ENCODE data around the gene ZNF23.
"Not testable (repeated sequence)": the region's sequence is repeated elsewhere in the genome, so short reads cannot be mapped to it uniquely, and the experiment has no call there.

ZNF23 gene

GRCh38 chr16:71461686-71462648, at the start of gene ZNF23:
TSS of gene ZNF23 (minus strand) at chr16:71462247. CDS start at chr16:71456796, 5,451 bp downstream.
- DNase-seq (ENCODE audit: low read depth), result peak; percentile 34

- no peak for DNase-seq (ENCODE audit: low read depth)
These were observed 45.0 kb upstream of the ZNF23 start for GRCh38 chr16:71507061-71507460.

DNA sequence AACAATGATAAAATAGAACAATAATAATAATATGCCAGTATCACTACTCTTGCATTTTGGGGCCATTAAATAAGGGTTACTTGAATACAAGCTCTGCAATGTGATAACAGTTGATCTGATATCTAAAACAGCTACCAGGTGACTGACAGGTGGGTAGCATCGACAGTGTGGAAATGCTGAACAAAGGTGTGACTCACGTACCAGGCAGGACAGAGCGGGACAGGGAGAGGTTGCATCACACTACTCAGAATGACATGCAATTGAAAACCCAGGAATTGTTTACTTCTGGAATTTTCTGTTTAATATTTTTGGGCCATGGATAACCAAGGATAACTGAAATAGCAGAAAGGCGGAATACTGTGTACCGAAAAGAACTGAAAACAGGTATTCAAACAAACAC, 42.9 kb upstream of the ZNF23 start:
- DNase-seq (ENCODE audit: low read depth), result no peak

- DNase-seq (ENCODE audit: low read depth), result not testable (repeated sequence)
These were observed 42.0 kb upstream of the ZNF23 start for GRCh38 chr16:71504051-71504450.

- no peak for DNase-seq (ENCODE audit: low read depth)
These were observed 39.5 kb upstream of the ZNF23 start for GRCh38 chr16:71501547-71501946.

GRCh38 chr16:71500964-71501363, 38.9 kb upstream of the ZNF23 start:
- DNase-seq (ENCODE audit: low read depth), result no peak

DNA sequence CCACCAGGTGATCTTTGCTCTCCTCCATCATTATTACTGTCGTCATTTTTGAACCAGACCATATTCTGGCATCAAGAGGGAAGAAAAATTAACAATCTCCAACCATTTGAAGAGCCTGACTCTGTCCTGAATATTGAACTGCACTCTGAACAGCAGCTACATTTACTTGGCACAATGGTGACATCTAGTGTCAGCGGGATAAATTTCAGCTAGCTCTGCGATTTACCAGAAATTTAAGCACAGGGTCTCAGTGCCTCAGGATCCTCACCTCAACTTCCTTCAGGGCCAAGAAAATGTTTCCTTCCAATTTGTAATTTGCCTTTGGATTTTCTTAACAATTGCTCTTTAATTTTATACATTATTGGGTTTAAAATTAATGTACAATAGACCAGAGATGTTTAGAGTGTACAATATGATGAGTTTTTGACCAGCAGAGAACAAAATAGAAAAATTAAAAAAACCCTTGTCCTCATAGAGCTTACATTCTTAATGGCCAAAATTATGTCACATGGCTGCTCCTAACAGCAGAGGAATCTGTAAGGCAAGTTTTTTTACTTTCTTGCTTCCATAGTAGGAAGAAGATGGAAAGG, 37.8 kb upstream of the ZNF23 start:
- peak; percentile 37 for DNase-seq (ENCODE audit: low read depth)

GRCh38 chr16:71498031-71498430, 36.0 kb upstream of the ZNF23 start:
- DNase-seq (ENCODE audit: low read depth), result no peak

- no peak for DNase-seq (ENCODE audit: low read depth)
These were observed 31.2 kb upstream of the ZNF23 start for GRCh38 chr16:71493213-71493612.

DNA sequence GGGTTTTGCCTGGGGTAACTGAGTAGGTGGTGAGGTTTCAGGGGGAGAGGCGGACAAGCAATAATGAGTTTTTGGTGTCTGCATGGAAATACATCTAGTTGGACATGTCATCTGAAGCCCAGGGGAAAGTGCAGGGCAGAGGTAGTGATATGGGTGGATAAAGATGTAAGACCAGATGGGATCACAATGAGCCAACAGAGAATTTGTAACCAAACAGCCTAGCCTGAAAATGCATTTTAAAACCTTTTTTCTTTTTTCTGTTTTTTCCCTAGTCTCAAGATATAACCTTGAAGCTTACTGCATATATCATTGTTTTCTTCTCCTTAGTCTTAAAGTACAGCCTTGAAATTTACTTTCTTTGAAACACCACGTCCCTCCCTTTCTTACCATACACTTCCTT, 30.7 kb upstream of the ZNF23 start:
- no peak for DNase-seq (ENCODE audit: low read depth)

GRCh38 chr16:71491054-71491453, 29.0 kb upstream of the ZNF23 start:
- no peak for DNase-seq (ENCODE audit: low read depth)

DNA sequence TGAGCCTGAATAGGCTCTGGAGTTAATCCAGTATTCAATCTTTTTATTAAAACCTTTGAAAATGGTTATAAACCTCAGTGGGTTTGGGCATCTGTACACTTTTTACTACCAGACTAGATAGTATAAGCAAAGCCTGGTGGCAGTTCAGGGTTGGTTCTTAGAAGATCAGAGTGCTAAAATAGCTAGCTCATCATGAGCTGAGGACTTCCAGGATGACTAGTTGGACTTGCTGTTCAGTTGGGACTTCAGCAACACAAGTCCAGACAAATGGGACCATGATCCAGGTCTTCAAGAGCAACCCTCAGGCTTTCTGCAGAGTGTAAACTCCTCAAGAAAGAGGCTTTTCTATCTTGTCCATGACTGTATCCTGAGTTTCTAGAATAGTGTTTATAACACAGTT, 28.3 kb upstream of the ZNF23 start:
- DNase-seq (ENCODE audit: low read depth), result no peak

- no peak for DNase-seq (ENCODE audit: low read depth)
These were observed 27.1 kb upstream of the ZNF23 start, which contains the start of gene ZNF19 for GRCh38 chr16:71489122-71489521. TSS of gene ZNF19 (minus strand) at chr16:71489324. CDS start at chr16:71482114, 7,210 bp downstream.

- DNase-seq (ENCODE audit: low read depth), result peak; percentile 82
These were observed 22.2 kb upstream of the ZNF23 start for GRCh38 chr16:71484006-71484893.

DNA sequence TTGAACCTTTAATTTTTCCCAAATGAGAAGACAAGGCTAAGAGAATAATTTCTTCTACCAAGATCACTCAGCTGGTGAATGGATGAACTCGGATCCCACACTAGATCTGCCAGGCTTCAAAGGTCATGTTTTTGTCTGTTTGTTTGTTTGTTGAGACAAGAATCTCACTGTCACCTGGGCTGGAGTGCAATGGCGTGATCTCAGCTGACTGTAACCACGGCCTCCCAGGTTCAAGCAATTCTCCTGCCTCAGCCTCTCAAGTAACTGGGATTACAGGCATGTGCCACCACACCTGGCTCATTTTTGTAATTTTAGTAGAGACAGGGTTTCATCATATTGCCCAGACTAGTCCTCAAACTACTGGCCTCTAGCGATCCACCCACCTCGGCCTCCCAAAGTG, 20.5 kb upstream of the ZNF23 start:
- no peak for DNase-seq (ENCODE audit: low read depth)

DNA sequence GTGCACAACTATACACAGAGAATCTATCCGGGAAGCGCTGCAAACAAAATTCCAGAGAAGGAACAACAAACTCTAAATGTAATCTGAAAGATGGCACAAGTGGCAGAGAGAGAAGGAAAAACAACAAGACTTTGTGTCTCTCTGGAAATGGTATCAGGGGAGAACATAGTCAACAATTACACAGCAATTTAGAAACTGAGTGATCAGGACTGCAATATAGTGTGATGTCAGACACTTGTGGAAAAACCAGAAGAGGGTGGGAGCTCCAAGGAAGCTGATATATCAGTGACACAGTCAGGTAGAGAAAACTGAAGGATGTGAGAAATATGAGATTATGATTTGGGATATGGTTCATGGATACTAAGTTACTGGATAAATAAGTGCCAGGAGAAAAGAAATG, 18.9 kb upstream of the ZNF23 start:
- DNase-seq (ENCODE audit: low read depth), result no peak

- no peak for DNase-seq (ENCODE audit: low read depth)
These were observed 17.4 kb upstream of the ZNF23 start for GRCh38 chr16:71479420-71479819.

DNA sequence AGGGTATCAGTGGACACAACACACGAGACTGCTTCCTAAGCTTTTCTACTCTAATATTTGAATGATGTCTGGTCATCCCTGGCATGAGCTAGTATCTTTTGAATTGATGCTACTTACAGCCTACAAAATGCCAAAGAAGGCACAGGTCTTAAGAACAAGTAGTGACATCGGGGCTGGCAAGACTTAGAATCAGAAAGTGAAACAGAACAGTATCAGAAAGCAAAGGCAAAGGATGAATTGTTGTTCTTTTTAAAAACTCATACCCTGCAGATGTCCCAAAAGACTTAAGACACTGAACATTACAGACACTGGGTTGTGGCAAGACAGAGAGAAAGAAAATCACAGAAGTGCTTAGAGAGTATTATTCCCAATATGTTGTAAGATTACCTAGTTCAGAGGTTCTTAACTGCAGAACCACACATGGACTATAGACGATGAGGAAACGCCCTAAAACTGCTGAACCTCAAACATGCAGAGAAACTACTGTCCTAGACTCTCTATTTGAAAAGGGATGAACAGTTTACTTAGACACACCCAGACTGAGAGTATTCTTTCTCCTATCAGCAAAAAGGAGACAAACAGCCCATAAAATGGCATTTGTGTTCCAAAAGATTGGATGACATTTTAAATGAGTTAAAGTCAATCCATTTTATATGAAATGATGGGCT, 14.5 kb upstream of the ZNF23 start:
- no peak for DNase-seq (ENCODE audit: low read depth)

GRCh38 chr16:71474864-71475263, 12.8 kb upstream of the ZNF23 start:
- peak; percentile 43 for DNase-seq (ENCODE audit: low read depth)

GRCh38 chr16:71473891-71474290, 11.8 kb upstream of the ZNF23 start:
- no peak for DNase-seq (ENCODE audit: low read depth)

GRCh38 chr16:71472931-71473330, 10.9 kb upstream of the ZNF23 start:
- no peak for DNase-seq (ENCODE audit: low read depth)

DNA sequence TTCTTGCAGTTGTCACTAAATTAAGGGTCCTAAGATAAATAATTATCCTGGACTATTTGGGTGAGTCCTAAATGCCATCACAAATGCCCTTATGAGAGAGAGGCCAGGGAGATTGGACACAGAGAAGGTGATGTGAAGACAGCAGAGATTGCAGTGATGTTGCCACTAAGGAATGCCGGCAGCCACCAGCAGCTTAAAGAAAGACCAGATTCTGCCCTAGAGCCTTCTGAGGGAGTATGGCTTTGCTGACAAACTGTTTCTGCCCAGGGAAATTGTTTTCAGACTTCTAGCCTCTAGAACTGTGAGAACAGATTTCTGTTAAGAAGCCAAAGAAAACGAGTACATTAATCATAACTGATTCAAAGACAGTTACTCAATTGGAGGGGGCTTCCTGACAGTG, 10.0 kb upstream of the ZNF23 start:
- DNase-seq (ENCODE audit: low read depth), result no peak
